NT2/D1 (cell line): ENCODE results near the gene UBR4.

Experiments used
- SUZ12 ChIP-seq: IDR thresholded peaks from 2 replicates; pipeline ENCODE4 v1.6.1; 2011; ENCODE audit not compliant: insufficient read length, insufficient read depth; ENCODE audit errors: extremely low read depth
- YY1 ChIP-seq: IDR thresholded peaks from 2 replicates; pipeline ENCODE4 v1.6.1; 2011; ENCODE audit not compliant: insufficient read length, insufficient read depth
- ZNF274 ChIP-seq: IDR thresholded peaks from 2 replicates; pipeline ENCODE4 v1.6.1; 2011; ENCODE audit warnings: mild to moderate bottlenecking, low read depth, low read length

GRCh38 chr1:19032701-19033514 is 177.2 kb downstream of the UBR4 start:
- TF ChIP-seq YY1 (no peak), ZNF274 (no peak), SUZ12 (no peak)
